ENCODE data around the gene HOGA1. TPM values are rescaled to one million over a fixed set of nuclear protein-coding genes. Genes with fewer than 3 reads are reported as not detected.
"Not testable (repeated sequence)": the region's sequence is repeated elsewhere in the genome, so short reads cannot be mapped to it uniquely, and the experiment has no call there.

HOGA1 gene
- total RNA-seq, 2 experiments from 2014 or later = not detected

DNA sequence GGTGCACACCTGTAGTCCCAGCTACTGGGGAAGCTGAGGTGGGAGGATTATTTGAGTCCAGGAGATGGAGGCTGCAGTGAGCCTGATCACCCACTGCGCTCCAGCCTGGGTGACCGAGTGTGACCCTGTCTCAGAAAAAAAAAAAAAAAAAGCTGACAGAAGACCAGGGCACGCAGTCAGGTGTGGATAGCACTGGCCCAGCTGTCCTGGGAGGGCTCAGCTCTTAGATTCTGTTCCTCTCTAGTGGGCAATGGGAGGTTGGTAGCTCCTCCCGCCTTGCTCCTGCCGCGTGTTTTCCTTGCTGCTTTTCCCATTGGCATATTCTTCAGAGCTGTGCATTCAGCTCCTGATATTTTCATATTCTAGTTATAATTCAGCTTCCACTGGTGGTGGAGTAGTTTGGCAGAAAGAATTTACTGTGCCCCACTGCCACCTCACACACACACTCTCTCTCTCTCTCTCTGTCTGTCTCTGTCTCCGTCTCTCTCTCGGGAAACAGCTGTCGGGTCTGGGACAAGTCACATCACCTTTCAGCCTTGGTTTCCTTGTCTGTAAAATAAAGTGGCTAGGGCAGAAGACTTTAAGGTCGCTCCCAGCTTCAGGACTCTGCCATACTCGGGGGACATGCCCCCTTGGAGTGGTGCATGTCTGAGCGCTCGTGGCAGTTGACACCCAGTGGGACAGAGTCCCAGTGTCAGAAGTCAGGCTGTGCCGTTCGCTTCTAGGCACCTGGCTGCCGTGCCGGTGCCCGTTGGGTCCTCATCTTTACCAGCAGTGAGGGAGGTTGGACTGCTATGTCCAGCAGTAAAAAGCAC lies 37.5 kb upstream of the HOGA1 start:
- Mint-ChIP-seq H3K36me3 (ENCODE audit: low read depth) (no peaks in the 10 kb centered on the region), H3K9me3 (no peaks in the 10 kb centered on the region), H3K4me3 (no peak overlapping the region), H3K27me3 (ENCODE audit: low read depth) (no peaks in the 10 kb centered on the region), H3K27ac (no peak overlapping the region), H3K4me1 (ENCODE audit: low read depth) (peaks cover 22% of the 10 kb centered on the region)
- intact Hi-C loops (cut with micrococcal nuclease) = no loop called here
- DNase-seq = no peak
- CTCF ChIA-PET = interaction anchor here (0.8 to 1.8 kb wide), 4 partner anchors 8 to 12 kb away, joined by 3 to 10 read pairs (median 4); no protein-coding TSS in a partner anchor

DNA sequence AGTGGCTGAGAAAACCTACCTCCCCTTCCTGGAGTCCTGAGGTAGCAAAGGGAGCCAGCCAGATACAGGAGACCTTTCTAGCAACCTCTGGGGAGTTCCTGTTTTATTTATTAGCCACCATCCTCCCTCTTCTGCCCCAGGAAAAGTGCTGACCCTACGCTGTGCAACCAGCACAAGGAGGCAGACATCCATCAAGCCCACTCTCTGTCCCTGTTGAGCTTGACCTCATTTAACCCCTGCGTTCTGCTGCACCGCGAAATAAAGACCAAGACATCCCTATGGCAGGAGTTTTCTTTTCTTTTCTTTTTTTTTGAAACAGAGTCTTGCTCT lies 37.0 kb upstream of the HOGA1 start:
- intact Hi-C loops (cut with micrococcal nuclease) = no loop called here
- CTCF ChIA-PET = no interaction called here
- no peaks in the 10 kb centered on the region for H3K9me3 Mint-ChIP-seq

DNA sequence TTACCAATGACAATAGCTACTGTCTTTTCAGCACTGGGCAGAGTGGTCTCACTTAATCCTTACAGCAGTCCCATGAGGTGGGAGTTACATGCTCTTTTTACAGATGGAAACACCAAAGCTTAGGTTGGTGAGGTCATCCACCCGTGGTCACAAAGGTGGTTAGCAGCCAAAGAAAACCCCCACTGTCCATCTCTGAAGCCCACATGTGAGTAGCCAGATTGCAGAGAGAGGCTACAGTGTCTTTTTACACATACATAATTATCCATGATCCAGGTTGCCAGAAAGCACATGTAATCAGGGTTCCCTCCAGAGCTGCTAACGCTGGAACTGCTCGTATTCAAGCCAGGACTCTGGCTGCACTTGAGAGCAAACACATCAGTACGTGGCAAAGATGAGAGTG lies 36.2 kb upstream of the HOGA1 start:
- Mint-ChIP-seq H3K36me3 (ENCODE audit: low read depth) (no peaks in the 10 kb centered on the region), H3K9me3 (no peaks in the 10 kb centered on the region), H3K27ac (no peak overlapping the region), H3K4me3 (no peak overlapping the region), H3K27me3 (ENCODE audit: low read depth) (no peaks in the 10 kb centered on the region), H3K4me1 (ENCODE audit: low read depth) (peaks cover 9% of the 10 kb centered on the region)
- intact Hi-C loops (cut with micrococcal nuclease) = no loop called here
- CTCF ChIA-PET = interaction anchor here (0.6 to 7.8 kb wide), 3 partner anchors 12 to 128 kb away, joined by 3 to 148 read pairs (median 4); partner anchors contain the start of gene UBTD1
- DNase-seq = no peak

More for the DNA sequence above, 37.0 kb upstream of the HOGA1 start:
- DNase-seq = no peak
- peaks cover 16% of the 10 kb centered on the region for H3K4me1 Mint-ChIP-seq (ENCODE audit: low read depth)
- H3K36me3 Mint-ChIP-seq (ENCODE audit: low read depth) = no peaks in the 10 kb centered on the region
- H3K4me3 Mint-ChIP-seq = no peak overlapping the region
- H3K27me3 Mint-ChIP-seq (ENCODE audit: low read depth) = no peaks in the 10 kb centered on the region
- no peak overlapping the region for H3K27ac Mint-ChIP-seq

DNA sequence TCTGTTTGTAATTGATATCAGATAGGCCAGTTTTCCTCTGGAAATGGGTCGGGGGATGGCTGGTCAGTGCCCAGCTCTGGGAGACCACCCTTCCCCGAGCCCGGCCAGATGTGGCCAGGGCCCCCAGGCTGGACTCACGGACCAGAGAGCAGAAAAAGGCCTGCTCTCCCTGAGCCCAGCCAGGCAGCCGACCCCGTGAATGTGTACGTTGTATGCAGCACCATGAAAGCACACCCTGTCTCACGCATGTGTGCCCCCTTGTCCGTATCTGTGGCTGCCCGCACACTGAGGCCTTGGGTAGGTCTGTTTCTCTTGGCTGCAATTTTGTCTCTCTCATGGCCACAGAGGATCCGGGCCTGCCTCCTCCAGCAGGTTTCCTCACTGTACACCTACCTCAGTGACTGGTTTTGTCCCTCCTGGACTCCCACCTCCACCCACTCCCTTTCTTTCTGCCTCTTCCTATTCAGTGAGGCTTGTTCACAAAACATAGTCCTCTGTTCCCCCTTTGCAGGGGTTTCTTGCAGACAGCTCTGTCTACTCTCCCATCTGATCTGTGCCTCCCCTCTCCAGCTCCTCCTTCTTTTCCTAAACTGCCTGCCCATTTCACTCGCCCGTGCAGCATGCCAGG lies 35.2 kb upstream of the HOGA1 start:
- peaks cover 2% of the 10 kb centered on the region for H3K4me1 Mint-ChIP-seq (ENCODE audit: low read depth)
- H3K4me3 Mint-ChIP-seq = no peak overlapping the region
- H3K36me3 Mint-ChIP-seq (ENCODE audit: low read depth) = no peaks in the 10 kb centered on the region
- CTCF ChIA-PET = interaction anchor here (7.8 kb wide), 1 partner anchor 13 kb away, joined by 148 read pairs; no protein-coding TSS in a partner anchor
- no peaks in the 10 kb centered on the region for H3K9me3 Mint-ChIP-seq
- DNase-seq = no peak
- no peaks in the 10 kb centered on the region for H3K27me3 Mint-ChIP-seq (ENCODE audit: low read depth)
- no peak overlapping the region for H3K27ac Mint-ChIP-seq
- intact Hi-C loops (cut with micrococcal nuclease) = no loop called here

DNA sequence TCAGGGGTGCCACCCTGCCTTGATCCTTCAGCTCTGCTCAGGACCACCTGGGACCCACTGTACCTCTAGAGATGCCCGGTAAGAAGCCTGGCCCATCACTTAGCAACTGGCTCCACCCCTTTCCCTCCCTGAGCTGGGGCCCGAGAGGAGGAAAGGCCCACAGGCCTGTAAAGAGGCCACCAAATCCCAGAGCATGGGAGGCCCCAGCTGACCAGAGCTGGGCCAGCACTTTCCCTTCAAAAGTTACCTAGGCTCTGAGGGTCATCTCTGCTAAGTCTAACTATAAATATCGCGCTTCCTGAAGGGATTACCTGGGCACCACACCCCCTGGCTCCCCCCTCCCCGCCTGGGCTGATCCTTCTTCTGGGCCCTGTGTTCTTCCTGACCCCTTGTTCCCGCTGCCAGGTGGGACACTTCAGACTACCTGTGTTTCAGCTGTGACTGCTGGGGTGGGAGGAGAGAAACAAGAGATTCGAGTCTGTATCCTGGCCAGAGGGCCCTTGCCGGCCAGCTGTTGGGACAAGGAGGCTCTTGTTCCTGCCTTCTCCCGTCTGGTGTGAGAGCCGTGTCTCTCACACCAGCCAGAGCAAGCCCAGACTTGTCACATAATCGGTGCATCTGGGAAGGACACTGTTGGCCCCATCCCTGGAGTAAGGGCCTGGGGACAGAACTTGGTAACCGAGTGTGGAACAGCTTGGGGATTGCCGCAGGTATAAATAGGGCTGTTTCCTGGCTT lies 34.4 kb upstream of the HOGA1 start:
- no peaks in the 10 kb centered on the region for H3K36me3 Mint-ChIP-seq (ENCODE audit: low read depth)
- H3K27me3 Mint-ChIP-seq (ENCODE audit: low read depth) = no peaks in the 10 kb centered on the region
- H3K27ac Mint-ChIP-seq = peak overlapping the region; percentile 61
- DNase-seq = no peak
- H3K4me3 Mint-ChIP-seq = no peak overlapping the region
- CTCF ChIA-PET = interaction anchor here (5.4 to 7.8 kb wide), 2 partner anchors 8 to 13 kb away, joined by 27 to 148 read pairs; no protein-coding TSS in a partner anchor
- intact Hi-C loops (cut with micrococcal nuclease) = no loop called here
- H3K9me3 Mint-ChIP-seq = no peaks in the 10 kb centered on the region
- peaks cover 2% of the 10 kb centered on the region for H3K4me1 Mint-ChIP-seq (ENCODE audit: low read depth)

DNA sequence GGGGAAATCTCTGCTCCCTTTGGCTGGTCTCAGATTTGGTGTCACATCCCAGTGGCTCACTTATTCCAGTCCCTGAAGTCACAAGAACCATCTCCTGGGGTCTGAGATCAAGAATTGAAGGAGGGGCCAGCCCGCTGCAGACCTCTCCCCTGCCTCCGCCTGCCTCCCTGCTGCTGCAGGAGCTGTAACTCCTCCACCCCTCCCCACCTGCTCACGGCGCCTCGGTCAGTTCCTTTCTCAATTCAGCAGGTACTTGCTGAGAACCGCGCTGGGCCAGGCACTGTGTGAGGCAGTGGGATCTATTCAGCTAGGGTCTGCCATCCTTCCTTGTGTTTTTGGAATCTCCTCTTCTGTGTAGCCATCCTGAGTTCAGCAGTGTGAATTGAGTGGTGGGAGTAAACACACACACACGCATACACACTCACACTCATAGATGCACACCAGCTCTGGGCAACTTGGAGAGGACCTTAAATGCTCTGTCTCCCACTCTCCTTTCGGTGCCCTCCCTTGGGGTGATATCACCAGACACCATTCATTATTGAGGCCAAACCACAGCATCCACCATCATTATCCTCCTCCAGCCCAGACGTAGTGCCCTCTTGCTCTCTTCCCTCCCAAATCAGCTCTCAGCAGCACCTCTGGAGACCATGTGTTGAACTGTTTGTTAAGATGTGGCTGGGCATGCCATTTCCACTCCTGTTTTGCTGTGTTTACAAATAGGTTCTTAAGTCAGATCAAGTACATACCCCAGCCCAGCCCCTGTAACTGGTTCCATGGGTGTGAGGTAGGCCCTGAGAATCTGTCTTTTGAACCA lies 33.6 kb upstream of the HOGA1 start:
- H3K27me3 Mint-ChIP-seq (ENCODE audit: low read depth) = no peaks in the 10 kb centered on the region
- no peak overlapping the region for H3K4me3 Mint-ChIP-seq
- no peak for DNase-seq
- H3K9me3 Mint-ChIP-seq = no peaks in the 10 kb centered on the region
- intact Hi-C loops (cut with micrococcal nuclease) = no loop called here
- H3K27ac Mint-ChIP-seq = no peak overlapping the region
- peaks cover 2% of the 10 kb centered on the region for H3K4me1 Mint-ChIP-seq (ENCODE audit: low read depth)
- CTCF ChIA-PET = interaction anchor here (4.6 to 7.8 kb wide), 3 partner anchors 9 to 85 kb away, joined by 27 to 148 read pairs (median 63); no protein-coding TSS in a partner anchor
- no peaks in the 10 kb centered on the region for H3K36me3 Mint-ChIP-seq (ENCODE audit: low read depth)

DNA sequence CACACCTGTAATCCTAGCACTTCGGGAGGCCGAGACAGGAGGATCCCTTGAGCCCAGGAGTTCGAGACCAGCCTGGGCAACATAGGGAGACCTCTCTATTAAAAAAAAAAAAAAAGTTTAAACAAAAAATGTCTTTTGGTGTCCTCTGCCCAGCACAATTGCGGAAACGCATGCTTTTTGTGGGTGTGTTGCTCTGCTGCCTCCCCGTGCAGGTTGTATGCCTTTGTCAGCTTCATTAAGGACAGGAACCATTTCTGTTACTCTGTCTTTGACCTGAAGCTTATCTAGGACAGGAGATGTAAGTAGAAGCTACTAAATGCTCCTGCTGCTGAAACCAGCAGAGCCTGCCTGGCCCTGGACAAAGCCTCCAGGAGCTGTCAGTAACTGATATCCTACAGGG lies 32.9 kb upstream of the HOGA1 start:
- CTCF ChIA-PET = interaction anchor here (0.7 to 7.8 kb wide), 6 partner anchors 9 to 87 kb away, joined by 4 to 148 read pairs (median 22); partner anchors contain the start of gene ANKRD2
- DNase-seq = no peak
- Mint-ChIP-seq H3K27ac (no peak overlapping the region), H3K4me3 (no peak overlapping the region), H3K9me3 (no peaks in the 10 kb centered on the region), H3K4me1 (ENCODE audit: low read depth) (peaks cover 2% of the 10 kb centered on the region), H3K36me3 (ENCODE audit: low read depth) (no peaks in the 10 kb centered on the region), H3K27me3 (ENCODE audit: low read depth) (no peaks in the 10 kb centered on the region)
- intact Hi-C loops (cut with micrococcal nuclease) = no loop called here

DNA sequence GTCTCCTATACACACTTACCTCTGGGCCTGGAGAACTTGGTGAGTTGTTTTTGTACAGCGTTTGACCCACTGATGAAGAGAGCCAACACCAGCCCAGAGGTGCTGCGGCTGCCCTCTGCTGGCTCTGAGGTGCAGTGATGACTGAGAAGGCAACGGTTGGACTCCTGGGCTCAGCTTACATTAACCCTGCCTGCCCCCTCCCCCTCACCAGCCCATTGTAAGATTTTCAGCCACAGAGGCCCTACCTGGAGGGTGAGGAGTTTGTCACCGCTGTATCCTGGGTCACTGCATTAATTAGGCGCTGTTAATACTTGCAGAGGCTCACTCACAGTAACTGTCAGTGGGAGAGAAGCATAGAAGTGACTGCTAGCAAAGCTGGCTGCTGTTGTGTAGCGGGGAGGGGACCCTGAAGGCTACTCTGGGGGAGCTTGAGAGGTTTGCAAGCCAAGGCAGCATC lies 30.6 kb upstream of the HOGA1 start:
- Mint-ChIP-seq H3K27ac (no peak overlapping the region), H3K4me1 (ENCODE audit: low read depth) (peaks cover 2% of the 10 kb centered on the region), H3K27me3 (ENCODE audit: low read depth) (no peaks in the 10 kb centered on the region), H3K36me3 (ENCODE audit: low read depth) (no peaks in the 10 kb centered on the region), H3K9me3 (no peaks in the 10 kb centered on the region), H3K4me3 (no peak overlapping the region)
- CTCF ChIA-PET = interaction anchor here (0.7 to 7.8 kb wide), 33 partner anchors 8 to 915 kb away, joined by 3 to 148 read pairs (median 4); partner anchors contain the start of genes ANKRD2, HOGA1 and UBTD1
- DNase-seq = peak; percentile 78
- intact Hi-C loops (cut with micrococcal nuclease) = loop anchor here (1.0 kb wide), 4 partner anchors 19 to 146 kb away; partner anchors contain the start of genes MMS19 and UBTD1

DNA sequence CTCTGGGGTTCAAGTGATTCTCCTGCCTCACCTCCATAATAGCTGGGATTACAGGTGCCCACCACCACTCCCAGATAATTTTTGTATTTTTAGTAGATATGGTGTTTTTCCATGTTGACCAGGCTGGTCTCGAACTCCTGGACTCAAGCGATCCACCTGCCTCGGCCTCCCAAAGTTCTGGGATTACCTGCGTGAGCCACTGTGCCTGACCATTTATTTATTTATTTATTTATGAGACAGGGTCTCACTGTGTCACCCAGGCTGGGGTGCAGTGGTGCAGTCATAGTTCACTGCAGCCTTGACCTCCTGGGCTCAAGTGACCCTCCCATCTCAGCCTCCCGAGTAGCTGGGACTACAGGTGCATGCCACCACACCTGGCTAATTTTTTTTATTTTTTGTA lies 29.9 kb upstream of the HOGA1 start:
- H3K4me3 Mint-ChIP-seq; H3K4me1 Mint-ChIP-seq (ENCODE audit: low read depth); H3K36me3 Mint-ChIP-seq (ENCODE audit: low read depth); H3K27ac Mint-ChIP-seq; intact Hi-C loops (cut with micrococcal nuclease); H3K27me3 Mint-ChIP-seq (ENCODE audit: low read depth); DNase-seq; H3K9me3 Mint-ChIP-seq: not testable (repeated sequence)
- CTCF ChIA-PET = interaction anchor here (0.7 to 7.8 kb wide), 28 partner anchors 8 to 915 kb away, joined by 3 to 148 read pairs (median 4); partner anchors contain the start of genes ANKRD2 and UBTD1

DNA sequence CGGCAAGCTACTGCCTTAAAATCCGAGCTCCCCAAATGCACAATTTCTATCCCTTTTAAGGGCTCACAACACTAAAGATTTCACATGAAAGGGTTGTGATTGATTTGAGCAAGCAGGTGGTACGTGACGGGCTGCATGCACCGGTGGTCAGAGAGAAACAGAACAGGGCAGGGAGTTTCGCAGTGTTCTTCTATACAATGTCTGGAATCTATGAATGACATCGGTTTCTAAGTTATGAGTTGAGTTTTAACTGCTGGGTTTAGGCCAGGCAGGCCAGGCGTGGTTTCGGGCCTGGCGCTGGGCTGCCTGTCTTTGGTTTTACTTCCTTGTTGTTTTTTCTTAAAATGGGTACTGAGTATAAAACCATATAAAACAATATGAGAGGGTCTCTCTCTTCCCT lies 28.6 kb upstream of the HOGA1 start:
- H3K4me1 Mint-ChIP-seq (ENCODE audit: low read depth); H3K27ac Mint-ChIP-seq; DNase-seq; H3K27me3 Mint-ChIP-seq (ENCODE audit: low read depth); H3K4me3 Mint-ChIP-seq; H3K36me3 Mint-ChIP-seq (ENCODE audit: low read depth); intact Hi-C loops (cut with micrococcal nuclease); H3K9me3 Mint-ChIP-seq: not testable (repeated sequence)
- CTCF ChIA-PET = interaction anchor here (1.0 to 7.8 kb wide), 6 partner anchors 10 to 90 kb away, joined by 4 to 148 read pairs (median 19); no protein-coding TSS in a partner anchor

DNA sequence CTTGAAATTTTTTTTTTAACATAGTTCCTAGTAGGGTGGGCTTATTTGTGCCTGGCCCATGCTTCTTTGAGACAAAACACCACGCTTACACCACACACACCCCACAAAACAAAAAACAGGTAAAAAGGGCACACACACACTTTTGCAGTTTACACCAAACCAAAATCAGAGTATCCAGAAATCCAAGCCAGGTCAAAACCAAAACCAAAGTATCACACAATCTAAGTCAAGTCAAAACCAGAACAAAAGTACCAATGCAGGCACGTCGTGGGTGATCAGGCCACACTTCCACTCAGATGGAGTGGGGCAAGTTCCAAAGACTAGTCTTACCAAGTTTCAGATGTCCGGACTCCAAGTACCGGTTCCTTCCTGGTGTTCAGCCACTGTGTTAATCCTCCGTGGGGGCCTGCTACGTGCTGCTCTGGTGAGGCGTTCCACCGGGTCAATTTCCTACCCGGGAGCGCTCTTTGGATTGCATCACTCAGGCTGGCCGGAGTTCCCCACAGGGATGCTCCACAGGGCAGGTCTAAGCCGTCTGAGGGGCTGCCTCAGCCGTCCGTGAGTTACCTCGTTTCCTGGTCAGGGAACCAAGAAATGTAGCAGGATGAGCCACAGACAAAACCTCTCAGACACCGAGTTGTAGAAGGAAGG lies 23.3 kb upstream of the HOGA1 start:
- H3K4me1 Mint-ChIP-seq (ENCODE audit: low read depth); H3K4me3 Mint-ChIP-seq; H3K27ac Mint-ChIP-seq; H3K9me3 Mint-ChIP-seq; H3K27me3 Mint-ChIP-seq (ENCODE audit: low read depth); H3K36me3 Mint-ChIP-seq (ENCODE audit: low read depth); DNase-seq; CTCF ChIA-PET: not testable (repeated sequence)
- intact Hi-C loops (cut with micrococcal nuclease) = loop anchor here (1.0 kb wide), 1 partner anchor 18 kb away; no protein-coding TSS in a partner anchor

Measured in activated naive CD4-positive, alpha-beta T cell treated with anti-CD3 and anti-CD28 coated beads for 36 hours (primary cell).